Left lung (tissue), 10 donors: Measurements from ENCODE around the gene SETD4. TPM values are rescaled to one million over a fixed set of nuclear protein-coding genes. Genes with fewer than 3 reads are reported as not detected.
"Not testable (repeated sequence)": the region's sequence is repeated elsewhere in the genome, so short reads cannot be mapped to it uniquely, and the experiment has no call there.

Experiments
- ATAC-seq: fragments of 200-7000 bp; cut with Tn5 transposase; one replicate; pipeline ENCODE4 v1.9.1; 2020; ENCODE audit warnings: moderate library complexity
- DNase-seq, 4 donors: peaks; one replicate each; pipeline ENCODE4 v3.0.0-alpha.2; 2013 to 2020
- H3K27ac ChIP-seq, 2 donors: fragments of 200-600 bp; sonication (generic) in 1 of 2; one replicate each; pipeline versions ENCODE4 v1.5.0 to v1.8.0; 2020 to 2021
- H3K27me3 ChIP-seq, 2 donors: fragments of 200-600 bp; sonication (generic) in 1 of 2; one replicate each; pipeline versions ENCODE4 v1.5.0 to v1.8.0; 2020 to 2021
- H3K36me3 ChIP-seq, 2 donors: fragments of 200-600 bp; sonication (generic) in 1 of 2; one replicate each; pipeline versions ENCODE4 v1.5.0 to v1.8.0; 2020 to 2021
- H3K4me1 ChIP-seq, 2 donors: fragments of 200-600 bp; one replicate each; pipeline ENCODE4 v1.8.0; 2021
- H3K4me3 ChIP-seq, 2 donors: fragments of 200-600 bp; sonication (generic) in 1 of 2; one replicate each; pipeline versions ENCODE4 v1.5.0 to v1.8.0; 2020 to 2021; ENCODE audit warnings: mild to moderate bottlenecking in 1 of 2
- H3K9me3 ChIP-seq, 2 donors: fragments of 200-600 bp; sonication (generic) in 1 of 2; one replicate each; pipeline versions ENCODE4 v1.5.0 to v1.8.0; 2020 to 2021
- CTCF ChIP-seq, 2 donors: fragments of 200-600 bp; sonication (generic) in 1 of 2; IDR thresholded peaks; one replicate each; pipeline versions ENCODE4 v1.5.0 to v1.8.0; 2021; ENCODE audit warnings: antibody characterized with exemption in 2 of 2
- intact Hi-C, 2 donors: fragments of 100-400 bp; cut with DNase I; formaldehyde crosslinking; loops; one replicate each; pipeline versions ENCODE4 v1.11.2 to v1.14.2; 2022
- polyA plus RNA-seq, 6 donors: library from polyadenylated mRNA; unstranded; fragments of 120-200 nt; gene quantifications; one replicate each; pipeline ENCODE4 v1.2.1, GENCODE V29; 2013; ENCODE audit not compliant: insufficient read length in 6 of 6
- total RNA-seq, 2 donors: library from RNA; stranded (reverse); fragmentation: NEBNext Ultra II Directional; extraction: Animal tissue kit (Norgen Biotek cat#: 25700); gene quantifications; one replicate each; pipeline ENCODE4 v1.2.1, GENCODE V29; 2021
- donor health status: DM: no; HTN: yes; CAD: no.
- donor health status: DM: no; HTN: no; CAD: no.

The SETD4 gene
- total and polyA plus RNA-seq, 8 donors, result 16.6 to 44.7 (median 35.2) TPM

- Histone ChIP-seq H3K4me3 (no peak overlapping the region), H3K9me3 (no peaks in the 10 kb centered on the region), H3K36me3 (no peaks in the 10 kb centered on the region), H3K27ac (peak overlapping the region in 1 of 2 donors; percentile 46), H3K4me1 (peaks cover 5 to 9% of the 10 kb centered on the region in 2 donors), H3K27me3 (no peaks in the 10 kb centered on the region)
- DNase-seq, result peak in 1 of 4 donors; percentile 48
- TF ChIP-seq CTCF (IDR thresholded peaks at IDR 0.05), result no peak
- intact Hi-C loops, result no loop called here
- ATAC-seq, result peak; percentile 73
Measured at GRCh38 chr21:36079010-36079649, 18.8 kb upstream of the SETD4 start.

- peaks cover 5 to 13% of the 10 kb centered on the region in 2 donors for H3K4me1 ChIP-seq
- TF ChIP-seq CTCF (IDR thresholded peaks at IDR 0.05), result no peak
- no peaks in the 10 kb centered on the region for H3K9me3 ChIP-seq
- H3K27ac ChIP-seq, result no peak overlapping the region
- peaks cover 0 to 1% of the 10 kb centered on the region in 2 donors for H3K36me3 ChIP-seq
- intact Hi-C loops, result no loop called here
- DNase-seq (no peak), ATAC-seq (no peak)
- no peak overlapping the region for H3K4me3 ChIP-seq
- no peaks in the 10 kb centered on the region for H3K27me3 ChIP-seq
Measured at GRCh38 chr21:36077758-36078157, 17.4 kb upstream of the SETD4 start.

GRCh38 chr21:36076878-36077655 is 16.7 kb upstream of the SETD4 start:
- Histone ChIP-seq H3K27ac (no peak overlapping the region), H3K27me3 (no peaks in the 10 kb centered on the region), H3K4me3 (no peak overlapping the region), H3K9me3 (no peaks in the 10 kb centered on the region), H3K4me1 (peaks cover 5 to 20% of the 10 kb centered on the region in 2 donors), H3K36me3 (peaks cover 0 to 8% of the 10 kb centered on the region in 2 donors)
- TF ChIP-seq CTCF (IDR thresholded peaks at IDR 0.05), result no peak
- DNase-seq (no peak), ATAC-seq (peak; percentile 67)
- intact Hi-C loops, result no loop called here

- no peaks in the 10 kb centered on the region for H3K9me3 ChIP-seq
- peaks cover 5 to 31% of the 10 kb centered on the region in 2 donors for H3K4me1 ChIP-seq
- no peak overlapping the region for H3K4me3 ChIP-seq
- H3K36me3 ChIP-seq, result peaks cover 0 to 15% of the 10 kb centered on the region in 2 donors
- intact Hi-C loops, result no loop called here
- H3K27ac ChIP-seq, result no peak overlapping the region
- H3K27me3 ChIP-seq, result no peaks in the 10 kb centered on the region
- no peak for ATAC-seq
- no peak for DNase-seq
- TF ChIP-seq CTCF (IDR thresholded peaks at IDR 0.05), result no peak
Measured at GRCh38 chr21:36075953-36076352, 15.6 kb upstream of the SETD4 start.

- peaks cover 0 to 15% of the 10 kb centered on the region in 2 donors for H3K36me3 ChIP-seq
- no peak for TF ChIP-seq CTCF (IDR thresholded peaks at IDR 0.05)
- H3K27me3 ChIP-seq, result no peaks in the 10 kb centered on the region
- no peak for ATAC-seq
- no peak overlapping the region for H3K27ac ChIP-seq
- intact Hi-C loops, result no loop called here
- no peak for DNase-seq
- H3K4me1 ChIP-seq, result peaks cover 5 to 39% of the 10 kb centered on the region in 2 donors
- H3K4me3 ChIP-seq, result no peak overlapping the region
- no peaks in the 10 kb centered on the region for H3K9me3 ChIP-seq
Measured at GRCh38 chr21:36075171-36075570, 14.8 kb upstream of the SETD4 start.

GRCh38 chr21:36073911-36074310 is 13.6 kb upstream of the SETD4 start:
- H3K36me3 ChIP-seq, result peaks cover 0 to 15% of the 10 kb centered on the region in 2 donors
- H3K27me3 ChIP-seq, ATAC-seq, H3K4me3 ChIP-seq, H3K27ac ChIP-seq, intact Hi-C loops, H3K9me3 ChIP-seq, DNase-seq: not testable (repeated sequence)
- H3K4me1 ChIP-seq, result peaks cover 10 to 42% of the 10 kb centered on the region in 2 donors
